ENCODE measurements around the gene ANKRD23. TPM values are rescaled to one million over a fixed set of nuclear protein-coding genes. Genes with fewer than 3 reads are reported as not detected.

The ANKRD23 gene
- total and polyA plus RNA-seq, 2 of the 13 experiments (the other 11 are each of a cell fraction or from before 2014, with no cell fraction given): 1.5 to 1.6 TPM

GRCh38 chr2:96810783-96811192 lies 33.0 kb downstream of the ANKRD23 start (continued):
- TF ChIP-seq, protein P1, sequence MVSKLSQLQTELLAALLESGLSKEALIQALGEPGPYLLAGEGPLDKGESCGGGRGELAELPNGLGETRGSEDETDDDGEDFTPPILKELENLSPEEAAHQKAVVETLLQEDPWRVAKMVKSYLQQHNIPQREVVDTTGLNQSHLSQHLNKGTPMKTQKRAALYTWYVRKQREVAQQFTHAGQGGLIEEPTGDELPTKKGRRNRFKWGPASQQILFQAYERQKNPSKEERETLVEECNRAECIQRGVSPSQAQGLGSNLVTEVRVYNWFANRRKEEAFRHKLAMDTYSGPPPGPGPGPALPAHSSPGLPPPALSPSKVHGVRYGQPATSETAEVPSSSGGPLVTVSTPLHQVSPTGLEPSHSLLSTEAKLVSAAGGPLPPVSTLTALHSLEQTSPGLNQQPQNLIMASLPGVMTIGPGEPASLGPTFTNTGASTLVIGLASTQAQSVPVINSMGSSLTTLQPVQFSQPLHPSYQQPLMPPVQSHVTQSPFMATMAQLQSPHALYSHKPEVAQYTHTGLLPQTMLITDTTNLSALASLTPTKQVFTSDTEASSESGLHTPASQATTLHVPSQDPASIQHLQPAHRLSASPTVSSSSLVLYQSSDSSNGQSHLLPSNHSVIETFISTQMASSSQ (IDR thresholded peaks at IDR 0.05; ENCODE audit: low read depth): no peak
- TF ChIP-seq, protein P1 (CRISPR knock-in tag; IDR thresholded peaks at IDR 0.05; ENCODE audit: borderline replicate concordance): no peak
- TF ChIP-seq SPEN (CRISPR knock-in tag; IDR thresholded peaks at IDR 0.05; ENCODE audit: low read depth) (no peak; the same call in 1 of the 2 replicates), PCBP2 (optimal IDR thresholded peaks at IDR 0.05; ENCODE audit: low read depth, low read length, poor library complexity, severe bottlenecking) (no peak), ZNF850 (CRISPR knock-in tag; conservative IDR thresholded peaks at IDR 0.05) (no peak), KLF15 (CRISPR knock-in tag; IDR thresholded peaks at IDR 0.05; ENCODE audit: borderline replicate concordance) (no peak), RFX3 (CRISPR knock-in tag; IDR thresholded peaks at IDR 0.05) (no peak), U2AF1 (optimal IDR thresholded peaks at IDR 0.05; ENCODE audit: low read depth, low read length) (no peak), ZNF567 (CRISPR knock-in tag; IDR thresholded peaks at IDR 0.05; ENCODE audit: borderline replicate concordance) (no peak), DR1 (CRISPR knock-in tag; IDR thresholded peaks at IDR 0.05) (0 out of 2 replicates have a peak, but pooled peaks have one; percentile 16), ZUFSP (CRISPR knock-in tag; IDR thresholded peaks at IDR 0.05; ENCODE audit: borderline replicate concordance) (no peak)
- TF ChIP-seq, protein P2, sequence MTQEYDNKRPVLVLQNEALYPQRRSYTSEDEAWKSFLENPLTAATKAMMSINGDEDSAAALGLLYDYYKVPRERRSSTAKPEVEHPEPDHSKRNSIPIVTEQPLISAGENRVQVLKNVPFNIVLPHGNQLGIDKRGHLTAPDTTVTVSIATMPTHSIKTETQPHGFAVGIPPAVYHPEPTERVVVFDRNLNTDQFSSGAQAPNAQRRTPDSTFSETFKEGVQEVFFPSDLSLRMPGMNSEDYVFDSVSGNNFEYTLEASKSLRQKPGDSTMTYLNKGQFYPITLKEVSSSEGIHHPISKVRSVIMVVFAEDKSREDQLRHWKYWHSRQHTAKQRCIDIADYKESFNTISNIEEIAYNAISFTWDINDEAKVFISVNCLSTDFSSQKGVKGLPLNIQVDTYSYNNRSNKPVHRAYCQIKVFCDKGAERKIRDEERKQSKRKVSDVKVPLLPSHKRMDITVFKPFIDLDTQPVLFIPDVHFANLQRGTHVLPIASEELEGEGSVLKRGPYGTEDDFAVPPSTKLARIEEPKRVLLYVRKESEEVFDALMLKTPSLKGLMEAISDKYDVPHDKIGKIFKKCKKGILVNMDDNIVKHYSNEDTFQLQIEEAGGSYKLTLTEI (CRISPR knock-in tag; conservative IDR thresholded peaks at IDR 0.05): no peak
- TF ChIP-seq, protein P3, sequence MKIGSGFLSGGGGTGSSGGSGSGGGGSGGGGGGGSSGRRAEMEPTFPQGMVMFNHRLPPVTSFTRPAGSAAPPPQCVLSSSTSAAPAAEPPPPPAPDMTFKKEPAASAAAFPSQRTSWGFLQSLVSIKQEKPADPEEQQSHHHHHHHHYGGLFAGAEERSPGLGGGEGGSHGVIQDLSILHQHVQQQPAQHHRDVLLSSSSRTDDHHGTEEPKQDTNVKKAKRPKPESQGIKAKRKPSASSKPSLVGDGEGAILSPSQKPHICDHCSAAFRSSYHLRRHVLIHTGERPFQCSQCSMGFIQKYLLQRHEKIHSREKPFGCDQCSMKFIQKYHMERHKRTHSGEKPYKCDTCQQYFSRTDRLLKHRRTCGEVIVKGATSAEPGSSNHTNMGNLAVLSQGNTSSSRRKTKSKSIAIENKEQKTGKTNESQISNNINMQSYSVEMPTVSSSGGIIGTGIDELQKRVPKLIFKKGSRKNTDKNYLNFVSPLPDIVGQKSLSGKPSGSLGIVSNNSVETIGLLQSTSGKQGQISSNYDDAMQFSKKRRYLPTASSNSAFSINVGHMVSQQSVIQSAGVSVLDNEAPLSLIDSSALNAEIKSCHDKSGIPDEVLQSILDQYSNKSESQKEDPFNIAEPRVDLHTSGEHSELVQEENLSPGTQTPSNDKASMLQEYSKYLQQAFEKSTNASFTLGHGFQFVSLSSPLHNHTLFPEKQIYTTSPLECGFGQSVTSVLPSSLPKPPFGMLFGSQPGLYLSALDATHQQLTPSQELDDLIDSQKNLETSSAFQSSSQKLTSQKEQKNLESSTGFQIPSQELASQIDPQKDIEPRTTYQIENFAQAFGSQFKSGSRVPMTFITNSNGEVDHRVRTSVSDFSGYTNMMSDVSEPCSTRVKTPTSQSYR (CRISPR knock-in tag; IDR thresholded peaks at IDR 0.05; ENCODE audit: borderline replicate concordance): no peak

All from HepG2 (cell line).